Brain pericyte (primary cell): ENCODE results near the gene TIAL1.
"Not testable (repeated sequence)": the region's sequence is repeated elsewhere in the genome, so short reads cannot be mapped to it uniquely, and the experiment has no call there.

Experiments used
- DNase-seq: peaks from one replicate; pipeline ENCODE4 v3.0.0-alpha.2; 2012; ENCODE audit warnings: low read depth, low spot score

The TIAL1 gene, protein sequence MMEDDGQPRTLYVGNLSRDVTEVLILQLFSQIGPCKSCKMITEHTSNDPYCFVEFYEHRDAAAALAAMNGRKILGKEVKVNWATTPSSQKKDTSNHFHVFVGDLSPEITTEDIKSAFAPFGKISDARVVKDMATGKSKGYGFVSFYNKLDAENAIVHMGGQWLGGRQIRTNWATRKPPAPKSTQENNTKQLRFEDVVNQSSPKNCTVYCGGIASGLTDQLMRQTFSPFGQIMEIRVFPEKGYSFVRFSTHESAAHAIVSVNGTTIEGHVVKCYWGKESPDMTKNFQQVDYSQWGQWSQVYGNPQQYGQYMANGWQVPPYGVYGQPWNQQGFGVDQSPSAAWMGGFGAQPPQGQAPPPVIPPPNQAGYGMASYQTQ

DNA sequence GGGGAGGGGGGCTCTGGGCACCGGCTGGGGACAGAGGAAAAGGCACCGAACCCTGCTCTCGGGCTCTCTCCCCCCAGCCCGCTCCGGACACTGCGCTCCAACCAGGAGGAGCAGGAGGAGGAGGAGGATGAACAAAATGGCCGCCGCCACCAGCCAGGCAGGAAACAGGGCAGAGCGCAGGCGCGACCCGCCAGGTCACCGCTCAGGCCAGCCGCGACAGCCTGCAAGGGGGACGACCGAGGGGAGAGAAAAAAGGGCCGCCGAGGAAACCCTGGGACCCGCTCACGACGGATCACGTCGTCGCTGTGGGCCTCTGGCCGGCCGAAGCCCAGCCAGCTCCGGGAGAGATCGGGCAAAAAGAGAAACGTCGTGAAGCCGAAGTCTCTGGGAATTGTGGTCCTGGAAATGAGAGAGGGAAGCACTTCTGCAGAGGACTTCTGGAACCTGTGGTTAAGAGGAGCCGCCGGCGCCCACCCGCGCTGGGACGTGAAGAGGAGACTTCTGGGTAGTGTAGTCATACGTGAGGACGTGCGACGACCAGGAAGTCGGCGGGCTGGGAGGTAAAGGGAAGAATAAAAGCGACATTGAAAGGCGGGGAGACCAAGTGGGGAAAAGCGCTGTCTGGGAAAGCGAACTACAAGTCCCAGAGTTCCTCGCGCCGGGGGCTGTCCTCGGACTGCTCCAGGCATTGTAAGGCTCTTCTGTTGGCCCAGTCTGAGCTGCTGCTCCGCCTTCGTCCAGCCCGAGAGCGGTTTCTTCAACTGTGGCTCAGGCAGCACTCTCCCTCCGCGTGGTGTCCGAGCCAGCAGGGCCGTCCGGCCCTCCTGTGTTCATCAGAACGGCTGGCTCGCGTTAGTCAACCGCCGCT is at the start of gene TIAL1:
TIAL1 (minus strand) TSS at position 428 of the 868 bp plus-strand sequence. CDS start 499 bp downstream, outside the sequence.
- DNase-seq: peak; percentile 99

DNA sequence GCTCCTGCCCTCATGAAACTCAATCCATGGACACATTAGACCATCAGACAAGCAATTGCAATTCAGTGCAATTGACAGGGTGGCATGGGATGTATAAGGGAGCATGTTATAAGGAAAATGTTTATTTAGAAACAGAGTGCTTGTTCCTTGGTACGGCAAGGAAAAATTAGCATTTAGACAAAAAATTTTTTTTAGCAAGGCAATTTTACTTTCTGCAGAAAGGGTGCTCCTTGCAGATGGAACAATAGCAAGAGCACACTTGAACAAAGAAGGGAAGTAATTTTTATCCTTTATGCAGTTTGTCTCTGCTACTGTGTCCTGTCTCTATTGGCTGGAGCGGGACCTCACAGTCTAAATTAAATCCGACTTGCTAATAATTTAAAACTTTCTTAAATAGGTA is 48.2 kb upstream of the TIAL1 start:
- DNase-seq: no peak

DNA sequence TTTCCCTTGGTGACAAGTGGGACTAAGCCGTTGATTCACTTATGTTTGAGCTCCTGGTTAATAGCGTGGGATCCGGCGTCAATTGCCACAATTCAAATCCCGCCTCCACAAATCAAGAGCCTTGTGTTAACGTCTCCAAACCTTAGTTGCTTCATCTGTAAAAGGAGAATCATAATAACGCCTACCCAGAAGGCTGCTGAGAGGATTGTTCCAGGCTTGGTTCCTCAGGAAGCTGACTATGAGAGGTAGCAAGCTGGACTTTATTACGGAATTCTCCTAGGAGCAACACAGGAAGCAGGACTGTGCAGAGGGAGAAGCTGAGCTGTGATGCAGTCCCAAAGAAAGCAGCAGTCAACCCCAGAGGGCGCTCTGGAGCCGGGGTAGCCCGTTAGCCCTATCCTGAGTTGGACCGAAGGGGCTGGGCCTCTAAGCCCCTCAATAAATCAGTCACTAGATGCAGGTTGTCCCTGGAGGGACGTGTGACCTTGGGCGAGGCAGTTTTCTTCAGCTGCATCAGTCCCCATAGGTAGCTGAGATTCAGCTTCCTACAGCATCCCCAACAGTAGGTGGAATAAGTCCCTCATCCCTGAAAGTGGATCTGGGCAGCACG is 47.5 kb upstream of the TIAL1 start:
- no peak for DNase-seq

DNA sequence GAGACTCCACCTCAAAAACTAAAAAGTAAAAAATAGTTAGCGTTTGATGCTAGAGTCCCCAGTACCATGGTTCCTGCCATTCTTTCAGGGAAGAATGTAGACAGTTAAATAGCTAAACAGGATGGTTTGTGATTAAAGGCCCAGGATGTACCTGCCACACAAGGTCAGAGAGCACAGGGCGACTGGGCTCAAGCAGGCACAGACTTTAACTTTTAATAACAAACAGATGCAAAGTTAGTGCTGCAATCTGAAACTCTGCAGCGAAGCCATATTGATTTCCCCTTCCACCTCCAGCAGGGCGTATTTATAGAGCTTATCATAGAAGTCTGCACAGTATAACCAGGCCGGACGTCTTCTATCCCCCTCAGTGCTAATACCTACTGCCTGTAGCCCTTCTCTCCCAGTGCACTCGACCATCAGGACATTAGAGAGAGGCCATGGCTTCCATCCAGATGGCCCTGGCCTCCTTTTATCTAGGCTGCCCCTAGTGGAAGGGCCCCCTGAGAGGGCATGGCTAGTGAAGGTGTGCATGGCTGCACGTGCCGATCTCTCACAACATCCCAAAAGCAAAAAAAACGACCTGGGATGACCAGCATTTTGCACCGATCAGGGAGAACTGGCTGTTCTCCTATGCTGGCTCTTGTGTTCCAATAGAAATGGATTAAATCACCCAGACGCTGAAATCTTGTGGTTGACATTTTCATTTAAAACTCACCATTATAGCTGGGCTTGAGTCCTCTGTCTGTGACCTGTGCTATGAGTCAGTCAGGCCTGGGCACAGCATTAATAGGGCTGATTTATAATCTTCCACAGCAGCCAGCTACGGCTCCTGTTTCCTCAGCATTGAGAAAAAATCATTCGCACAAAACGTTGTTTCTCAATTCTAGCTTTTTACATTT is 46.8 kb upstream of the TIAL1 start:
- DNase-seq: no peak

DNA sequence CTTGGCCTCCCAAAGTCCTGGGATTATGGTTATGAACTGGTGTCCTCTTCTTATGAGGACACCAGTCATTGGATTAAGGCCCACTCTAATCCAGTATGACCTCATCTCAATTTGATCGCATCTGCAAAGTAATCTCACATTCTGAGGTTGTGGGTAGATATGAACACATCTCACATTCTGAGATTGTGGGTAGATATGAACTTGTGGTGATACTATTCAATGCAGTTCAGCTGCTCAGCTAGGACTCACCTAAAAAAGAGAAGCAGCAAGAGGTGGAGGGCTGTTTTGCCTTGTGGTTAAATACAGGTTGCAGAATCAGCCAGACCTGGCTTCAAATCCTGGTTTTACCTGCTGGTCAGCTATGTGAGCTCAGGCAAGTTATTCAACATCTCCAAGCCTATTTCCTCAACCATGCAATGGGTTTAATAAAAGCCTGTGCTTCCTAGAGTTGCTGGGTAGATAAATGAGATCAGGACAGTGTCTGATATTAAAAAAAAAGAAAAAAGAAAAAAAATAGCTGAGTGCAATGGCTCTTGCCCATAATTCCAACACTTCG is 45.9 kb upstream of the TIAL1 start:
- DNase-seq: no peak

GRCh38 chr10:119640875-119641526 is 44.2 kb upstream of the TIAL1 start:
- DNase-seq: no peak

DNA sequence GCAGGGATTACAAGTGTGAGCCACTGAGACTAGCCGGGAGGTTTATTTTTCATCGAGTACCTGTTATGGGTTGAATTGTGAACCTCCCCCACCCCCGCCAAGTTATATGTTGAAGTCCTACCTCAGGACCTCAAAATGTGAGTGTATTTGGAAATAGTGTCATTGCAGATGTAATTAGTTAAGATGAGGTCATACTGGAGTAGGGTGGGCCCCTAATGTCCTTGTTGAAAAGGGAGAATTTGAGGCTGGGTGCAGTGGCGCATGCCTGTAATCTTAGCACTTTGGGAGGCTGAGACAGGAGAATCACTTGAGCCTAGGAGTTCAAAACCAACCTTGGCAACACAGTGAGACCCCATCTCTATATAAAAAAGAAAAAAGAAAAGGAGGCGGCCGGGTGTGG is 43.6 kb upstream of the TIAL1 start:
- no peak for DNase-seq

DNA sequence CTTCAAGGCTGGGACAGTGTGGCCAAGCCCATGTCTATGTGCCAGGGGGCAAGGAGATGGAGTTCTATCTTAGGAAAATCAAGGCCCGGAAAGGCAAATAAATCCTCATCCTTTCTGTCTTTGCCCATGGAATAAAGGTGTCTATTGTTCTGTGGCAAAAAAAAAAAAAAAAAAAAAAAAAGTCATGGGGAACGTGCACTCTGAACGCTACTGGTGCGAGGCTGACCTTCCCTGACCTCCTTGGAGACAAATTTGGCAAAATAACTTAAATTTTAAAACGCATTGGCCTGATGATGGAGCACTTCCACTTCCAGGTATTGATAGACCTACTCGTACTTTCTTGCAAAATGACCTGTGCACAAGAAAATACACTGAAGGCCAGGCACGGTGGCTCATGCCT is 42.2 kb upstream of the TIAL1 start:
- DNase-seq: no peak

GRCh38 chr10:119637631-119638030 is 40.9 kb upstream of the TIAL1 start:
- no peak for DNase-seq

DNA sequence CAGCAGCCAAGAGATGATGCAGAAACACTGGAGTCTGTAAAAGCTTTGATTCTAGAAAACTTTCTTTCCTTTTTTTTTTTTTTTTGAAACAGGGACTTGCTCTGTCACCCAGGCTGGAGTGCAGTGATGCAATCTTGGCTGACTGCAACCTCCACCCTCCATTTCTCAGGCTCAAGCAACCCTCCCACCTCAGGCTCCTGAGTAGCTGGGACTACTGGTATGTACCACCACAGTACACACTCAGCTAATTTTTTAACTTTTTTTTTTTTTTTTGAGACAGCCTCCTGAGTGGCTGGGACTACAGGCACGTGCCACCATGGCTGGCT is 37.4 kb upstream of the TIAL1 start:
- DNase-seq: no peak

GRCh38 chr10:119633538-119634218 is 36.9 kb upstream of the TIAL1 start:
- no peak for DNase-seq

GRCh38 chr10:119630300-119630699 is 33.5 kb upstream of the TIAL1 start:
- DNase-seq: no peak

- no peak for DNase-seq
These were observed 29.0 kb upstream of the TIAL1 start for GRCh38 chr10:119625570-119626280.

DNA sequence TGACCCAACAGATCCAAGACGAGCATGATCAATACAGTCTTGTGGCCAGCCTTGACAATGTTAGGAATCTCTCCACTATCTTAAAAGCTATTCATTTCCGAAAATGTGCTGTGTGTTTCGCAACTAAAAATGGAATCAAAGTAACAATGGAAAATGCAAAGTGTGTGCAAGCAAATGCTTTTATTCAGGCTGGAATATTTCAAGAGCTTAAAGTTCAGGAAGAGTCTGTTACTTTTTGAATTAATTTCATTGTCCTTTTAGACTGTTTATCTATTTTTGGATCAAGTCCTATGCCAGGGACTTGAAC is 24.3 kb upstream of the TIAL1 start:
- DNase-seq: no peak

GRCh38 chr10:119620241-119621077 is 23.7 kb upstream of the TIAL1 start:
- no peak for DNase-seq

GRCh38 chr10:119619811-119620210 is 23.0 kb upstream of the TIAL1 start:
- not testable (repeated sequence) for DNase-seq

DNA sequence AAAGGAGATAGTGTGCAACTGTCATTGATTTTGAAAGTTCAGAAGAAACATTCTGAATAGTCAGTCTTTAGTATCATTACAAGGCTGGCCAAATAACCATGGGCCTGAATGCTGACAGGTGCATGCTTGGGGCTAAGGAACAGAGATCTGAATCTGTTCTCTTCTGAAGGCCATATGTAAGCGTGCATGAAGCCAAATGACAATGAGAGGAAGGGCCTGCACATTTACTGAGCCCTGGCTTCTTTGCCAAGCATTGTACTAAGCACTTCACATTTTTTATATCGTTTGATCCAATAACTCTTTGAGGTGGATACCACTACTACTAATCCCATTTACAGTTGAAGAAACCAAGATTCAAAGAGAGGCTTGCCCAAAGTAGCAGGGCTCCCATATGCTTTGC is 22.5 kb upstream of the TIAL1 start:
- DNase-seq: no peak

DNA sequence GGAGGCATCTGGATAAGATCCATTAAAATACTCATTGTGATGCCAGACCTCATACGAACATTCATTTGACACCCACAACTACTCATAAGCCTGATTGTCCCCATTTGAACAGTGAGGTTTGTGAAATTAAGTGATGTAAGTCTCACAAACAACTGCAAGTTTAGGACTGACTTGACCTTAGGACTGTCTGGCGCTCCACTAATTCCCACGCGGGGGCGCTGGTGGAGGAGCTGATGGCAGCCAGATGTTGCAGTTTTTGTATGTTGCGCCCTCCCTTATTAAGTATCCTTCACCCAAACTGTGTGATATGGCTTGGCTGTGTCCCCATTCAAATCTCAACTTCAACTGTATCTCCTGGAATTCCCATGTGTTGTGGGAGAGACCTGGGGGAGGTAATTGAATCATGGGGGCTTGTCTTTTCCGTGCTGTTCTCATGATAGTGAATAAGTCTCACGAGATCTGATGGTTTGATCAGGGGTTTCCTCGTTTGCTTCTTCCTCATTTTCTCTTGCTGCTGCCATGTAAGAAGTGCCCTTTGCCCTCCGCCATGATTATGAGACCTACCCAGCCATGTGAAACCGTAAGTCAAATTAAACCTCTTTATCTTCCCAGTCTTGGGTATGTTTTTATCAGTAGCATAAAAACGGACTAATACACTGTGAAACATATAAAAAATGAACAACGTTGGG is 20.3 kb upstream of the TIAL1 start:
- no peak for DNase-seq
